ENCODE measurements around the gene STK39.

Gene STK39

DNA sequence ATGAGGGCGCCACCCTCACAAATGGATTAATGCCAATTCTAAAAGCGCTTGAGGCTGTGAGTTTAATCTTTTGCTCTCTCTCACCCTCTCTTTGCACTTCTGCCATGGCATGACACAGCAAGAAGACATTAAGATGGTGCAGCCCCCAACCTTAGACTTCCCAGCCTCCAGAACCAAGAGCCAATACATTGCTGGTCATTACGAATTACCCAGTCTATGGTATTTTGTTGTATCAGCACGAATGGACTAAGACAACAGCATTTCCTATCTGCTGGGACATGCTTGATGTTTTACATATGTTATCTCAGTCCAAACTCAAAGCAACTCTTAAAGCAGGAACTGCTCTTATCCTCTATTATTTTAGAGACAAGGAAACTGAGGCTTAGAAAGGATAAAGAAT is 222.9 kb downstream of the STK39 start:
- H2AK5ac ChIP-seq (ENCODE audit: low read length, severe bottlenecking): no peak overlapping the region
- no peak overlapping the region for H2AFZ ChIP-seq (ENCODE audit: low read depth, low read length)
- no peak overlapping the region for H2BK120ac ChIP-seq (ENCODE audit: low read depth, low read length)
- H3K79me1 ChIP-seq (replicated peaks; ENCODE audit: low read length, poor library complexity, severe bottlenecking): peaks cover 14% of the 10 kb centered on the region
- no peak overlapping the region for H4K8ac ChIP-seq (ENCODE audit: low read length)
- no peak overlapping the region for H3K4me2 ChIP-seq (ENCODE audit: low read length, poor library complexity, severe bottlenecking)
- H2BK12ac ChIP-seq (ENCODE audit: low read length in 2 of 2): no peak overlapping the region
- no peaks in the 10 kb centered on the region for H3K9me3 ChIP-seq (ENCODE audit: control insufficient read depth, low read length)
- H2BK5ac ChIP-seq (ENCODE audit: low read depth, low read length, poor library complexity, severe bottlenecking): no peak overlapping the region
- no peak overlapping the region for H3K9ac ChIP-seq (ENCODE audit: low read length)
- H2BK15ac ChIP-seq (ENCODE audit: low read depth, poor library complexity, severe bottlenecking): no peak overlapping the region
- no peak overlapping the region for H3K27ac ChIP-seq (ENCODE audit: low read length, poor library complexity, severe bottlenecking)
- no peak overlapping the region for H3K4ac ChIP-seq (ENCODE audit: low read depth in 1 of 2, low read length in 2 of 2)
- WGBS: 93% methylated on average over 4 of the region's 4 CpGs
- H3K36me3 ChIP-seq (ENCODE audit: control insufficient read depth in 1 of 2, insufficient read depth in 2 of 2, low read depth in 1 of 2, low read length in 2 of 2): peaks cover 10 to 12% of the 10 kb centered on the region in 2 experiments
- H3K14ac ChIP-seq (ENCODE audit: low read length in 2 of 2): no peak overlapping the region
- no peak overlapping the region for H4K91ac ChIP-seq (ENCODE audit: low read length)
- no peaks in the 10 kb centered on the region for H3K4me1 ChIP-seq (ENCODE audit: control insufficient read depth, insufficient read depth, low read depth, low read length)
- H3K18ac ChIP-seq (ENCODE audit: low read depth in 1 of 2, low read length in 2 of 2): no peak overlapping the region
- no peak overlapping the region for H3K23ac ChIP-seq (ENCODE audit: low read length in 2 of 2)
- no peak overlapping the region for H3K4me3 ChIP-seq (ENCODE audit: insufficient read depth in 1 of 2, low read depth in 1 of 2, low read length in 2 of 2)
- no peaks in the 10 kb centered on the region for H3K27me3 ChIP-seq (ENCODE audit: control insufficient read depth in 1 of 2, insufficient read depth in 1 of 2, low read length in 2 of 2)
- DNase-seq: no peak

DNA sequence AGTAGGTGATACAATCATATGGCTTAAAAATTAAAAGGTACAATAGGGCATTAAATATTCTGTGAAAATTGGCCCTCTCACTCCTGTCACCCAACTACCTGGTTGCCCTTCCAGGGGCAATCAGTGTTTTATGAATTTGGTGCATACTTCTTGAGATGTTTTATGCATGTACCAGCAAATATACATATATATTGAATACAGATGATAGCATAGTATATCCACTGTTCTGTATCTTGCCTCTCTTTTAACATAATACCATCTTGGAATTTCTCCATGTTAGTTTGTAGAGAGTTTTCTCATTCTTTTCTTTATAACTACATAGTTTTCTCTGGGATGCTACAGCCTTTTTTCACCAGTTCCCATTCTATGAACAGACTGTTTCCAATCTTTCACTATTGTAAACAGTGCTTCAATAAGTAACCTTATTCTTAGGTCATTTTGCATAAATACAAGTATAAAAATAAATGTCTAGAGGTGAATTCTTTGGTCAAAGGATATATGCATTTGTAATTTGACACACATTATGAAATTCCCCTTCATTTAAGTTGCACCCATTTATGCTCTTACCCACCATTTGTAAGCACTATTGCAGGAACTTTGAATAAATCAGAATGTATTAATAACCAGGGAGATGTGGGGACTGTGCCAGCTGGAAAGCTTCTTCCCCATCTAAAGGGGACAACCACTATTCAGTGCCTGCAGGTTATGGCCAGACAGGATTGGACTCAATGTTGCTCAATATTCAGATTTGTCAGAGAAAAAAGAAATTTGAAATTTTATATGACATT is 225.4 kb downstream of the STK39 start:
- no peak overlapping the region for H2AK5ac ChIP-seq (ENCODE audit: low read length, severe bottlenecking)
- no peak overlapping the region for H3K18ac ChIP-seq (ENCODE audit: low read depth in 1 of 2, low read length in 2 of 2)
- peaks cover 7 to 10% of the 10 kb centered on the region in 2 experiments for H3K36me3 ChIP-seq (ENCODE audit: control insufficient read depth in 1 of 2, insufficient read depth in 2 of 2, low read depth in 1 of 2, low read length in 2 of 2)
- no peak overlapping the region for H2BK5ac ChIP-seq (ENCODE audit: low read depth, low read length, poor library complexity, severe bottlenecking)
- H3K4ac ChIP-seq (ENCODE audit: low read depth in 1 of 2, low read length in 2 of 2): no peak overlapping the region
- H3K23ac ChIP-seq (ENCODE audit: low read length in 2 of 2): no peak overlapping the region
- H3K27ac ChIP-seq (ENCODE audit: low read length, poor library complexity, severe bottlenecking): no peak overlapping the region
- H3K14ac ChIP-seq (ENCODE audit: low read length in 2 of 2): no peak overlapping the region
- H3K9me3 ChIP-seq (ENCODE audit: control insufficient read depth, low read length): no peaks in the 10 kb centered on the region
- H3K4me3 ChIP-seq (ENCODE audit: insufficient read depth in 1 of 2, low read depth in 1 of 2, low read length in 2 of 2): no peak overlapping the region
- H2BK12ac ChIP-seq (ENCODE audit: low read length in 2 of 2): no peak overlapping the region
- H2BK15ac ChIP-seq (ENCODE audit: low read depth, poor library complexity, severe bottlenecking): no peak overlapping the region
- no peak overlapping the region for H4K8ac ChIP-seq (ENCODE audit: low read length)
- no peak for DNase-seq
- H4K91ac ChIP-seq (ENCODE audit: low read length): no peak overlapping the region
- H2AFZ ChIP-seq (ENCODE audit: low read depth, low read length): no peak overlapping the region
- H3K4me1 ChIP-seq (ENCODE audit: control insufficient read depth, insufficient read depth, low read depth, low read length): no peaks in the 10 kb centered on the region
- H3K79me1 ChIP-seq (replicated peaks; ENCODE audit: low read length, poor library complexity, severe bottlenecking): peaks cover 15% of the 10 kb centered on the region
- no peaks in the 10 kb centered on the region for H3K27me3 ChIP-seq (ENCODE audit: control insufficient read depth in 1 of 2, insufficient read depth in 1 of 2, low read length in 2 of 2)
- no peak overlapping the region for H3K4me2 ChIP-seq (ENCODE audit: low read length, poor library complexity, severe bottlenecking)
- no peak overlapping the region for H2BK120ac ChIP-seq (ENCODE audit: low read depth, low read length)
- H3K9ac ChIP-seq (ENCODE audit: low read length): no peak overlapping the region

DNA sequence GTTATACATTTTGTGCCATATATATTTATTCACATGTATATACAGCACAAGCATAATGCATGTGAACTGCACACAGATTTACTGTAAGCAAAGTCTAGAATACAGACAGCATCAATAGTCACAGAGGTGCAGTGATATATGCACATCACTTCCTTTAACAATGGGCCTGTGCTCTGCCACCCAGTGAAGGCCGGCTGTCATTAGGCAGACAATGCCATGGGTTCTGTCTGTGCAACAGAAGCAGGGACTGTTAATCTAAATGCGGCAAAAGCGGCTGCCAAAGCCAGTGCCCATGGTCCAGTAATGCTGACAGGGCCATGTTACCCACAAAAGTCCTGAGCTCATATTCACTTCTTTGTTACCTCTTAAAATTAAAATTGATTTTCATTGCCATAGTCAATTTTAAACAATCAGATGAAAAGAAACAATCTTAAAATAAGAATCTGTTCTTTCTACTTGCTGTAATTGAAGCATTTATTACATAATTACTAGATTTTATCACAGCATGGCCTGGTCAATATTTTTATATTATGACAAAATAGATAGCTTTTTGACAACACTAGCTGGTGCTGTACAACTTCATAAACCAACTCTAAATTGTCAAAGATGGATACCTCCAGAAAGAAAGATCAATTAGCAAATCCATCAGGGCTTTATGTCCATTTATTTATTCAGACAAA is 232.0 kb downstream of the STK39 start:
- Histone ChIP-seq H3K4me3 (ENCODE audit: insufficient read depth in 1 of 2, low read depth in 1 of 2, low read length in 2 of 2) (no peak overlapping the region), H4K91ac (ENCODE audit: low read length) (no peak overlapping the region), H3K36me3 (ENCODE audit: control insufficient read depth in 1 of 2, insufficient read depth in 2 of 2, low read depth in 1 of 2, low read length in 2 of 2) (peaks cover 0 to 20% of the 10 kb centered on the region in 2 experiments), H2AK5ac (ENCODE audit: low read length, severe bottlenecking) (no peak overlapping the region), H3K27ac (ENCODE audit: low read length, poor library complexity, severe bottlenecking) (no peak overlapping the region), H3K27me3 (ENCODE audit: control insufficient read depth in 1 of 2, insufficient read depth in 1 of 2, low read length in 2 of 2) (no peaks in the 10 kb centered on the region), H3K4me1 (ENCODE audit: control insufficient read depth, insufficient read depth, low read depth, low read length) (no peaks in the 10 kb centered on the region), H3K79me1 (replicated peaks; ENCODE audit: low read length, poor library complexity, severe bottlenecking) (peaks cover 7% of the 10 kb centered on the region), H3K18ac (ENCODE audit: low read depth in 1 of 2, low read length in 2 of 2) (no peak overlapping the region), H4K8ac (ENCODE audit: low read length) (no peak overlapping the region), H3K9me3 (ENCODE audit: control insufficient read depth, low read length) (no peaks in the 10 kb centered on the region), H3K23ac (ENCODE audit: low read length in 2 of 2) (no peak overlapping the region), H2AFZ (ENCODE audit: low read depth, low read length) (no peak overlapping the region), H2BK12ac (ENCODE audit: low read length in 2 of 2) (no peak overlapping the region), H3K14ac (ENCODE audit: low read length in 2 of 2) (no peak overlapping the region), H3K9ac (ENCODE audit: low read length) (no peak overlapping the region), H2BK120ac (ENCODE audit: low read depth, low read length) (no peak overlapping the region), H2BK5ac (ENCODE audit: low read depth, low read length, poor library complexity, severe bottlenecking) (no peak overlapping the region), H3K4ac (ENCODE audit: low read depth in 1 of 2, low read length in 2 of 2) (no peak overlapping the region), H3K4me2 (ENCODE audit: low read length, poor library complexity, severe bottlenecking) (no peak overlapping the region), H2BK15ac (ENCODE audit: low read depth, poor library complexity, severe bottlenecking) (no peak overlapping the region)
- over 99% methylated on average over 3 of the region's 3 CpGs for WGBS
- DNase-seq: no peak

DNA sequence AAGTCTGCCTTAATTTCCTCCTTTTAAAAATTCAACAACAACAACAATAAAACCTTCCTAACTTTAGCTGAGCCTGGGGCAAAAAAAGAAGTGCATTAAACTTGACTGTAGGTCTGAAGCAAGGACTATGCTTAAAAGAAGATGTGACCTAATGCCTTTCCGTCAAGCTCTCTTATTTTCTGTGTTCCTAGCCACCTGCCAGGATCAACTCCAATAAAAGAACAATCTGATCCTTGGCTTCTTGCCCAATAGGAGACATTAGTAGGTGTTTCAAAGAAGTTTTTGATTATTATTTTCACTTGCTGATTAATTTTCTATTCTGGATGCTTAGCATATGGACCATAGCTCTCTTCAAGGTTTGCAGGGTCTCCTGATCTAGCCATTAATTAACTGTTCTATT is 237.5 kb downstream of the STK39 start:
- Histone ChIP-seq H2BK12ac (ENCODE audit: low read length in 2 of 2) (no peak overlapping the region), H2AK5ac (ENCODE audit: low read length, severe bottlenecking) (no peak overlapping the region), H3K36me3 (ENCODE audit: control insufficient read depth in 1 of 2, insufficient read depth in 2 of 2, low read depth in 1 of 2, low read length in 2 of 2) (peaks cover 2 to 36% of the 10 kb centered on the region in 2 experiments), H3K14ac (ENCODE audit: low read length in 2 of 2) (no peak overlapping the region), H3K27me3 (ENCODE audit: control insufficient read depth in 1 of 2, insufficient read depth in 1 of 2, low read length in 2 of 2) (no peaks in the 10 kb centered on the region), H3K9ac (ENCODE audit: low read length) (no peak overlapping the region), H3K4me3 (ENCODE audit: insufficient read depth in 1 of 2, low read depth in 1 of 2, low read length in 2 of 2) (no peak overlapping the region), H3K27ac (ENCODE audit: low read length, poor library complexity, severe bottlenecking) (no peak overlapping the region), H3K79me1 (replicated peaks; ENCODE audit: low read length, poor library complexity, severe bottlenecking) (no peaks in the 10 kb centered on the region), H3K18ac (ENCODE audit: low read depth in 1 of 2, low read length in 2 of 2) (no peak overlapping the region), H2BK15ac (ENCODE audit: low read depth, poor library complexity, severe bottlenecking) (no peak overlapping the region), H2BK5ac (ENCODE audit: low read depth, low read length, poor library complexity, severe bottlenecking) (no peak overlapping the region), H3K4me1 (ENCODE audit: control insufficient read depth, insufficient read depth, low read depth, low read length) (no peaks in the 10 kb centered on the region), H2BK120ac (ENCODE audit: low read depth, low read length) (no peak overlapping the region), H4K91ac (ENCODE audit: low read length) (no peak overlapping the region), H3K4ac (ENCODE audit: low read depth in 1 of 2, low read length in 2 of 2) (no peak overlapping the region), H3K9me3 (ENCODE audit: control insufficient read depth, low read length) (peaks cover 8% of the 10 kb centered on the region), H2AFZ (ENCODE audit: low read depth, low read length) (no peak overlapping the region), H3K4me2 (ENCODE audit: low read length, poor library complexity, severe bottlenecking) (no peak overlapping the region), H3K23ac (ENCODE audit: low read length in 2 of 2) (no peak overlapping the region), H4K8ac (ENCODE audit: low read length) (no peak overlapping the region)
- no peak for DNase-seq
- no CpG with 5 or more reads among the region's 1 CpG for WGBS

All from mesenchymal stem cell (in vitro differentiated cells and primary cell).